ENCODE results near the gene DCAF6.

The DCAF6 gene

GRCh38 chr1:168050307-168050706 is 113.8 kb downstream of the DCAF6 start:
- Histone ChIP-seq H3K4me3 (replicated peaks; ENCODE audit: insufficient read depth, low read length) (no peak overlapping the region), H3K27me3 (ENCODE audit: insufficient read depth, poor library complexity, severe bottlenecking) (no peaks in the 10 kb centered on the region), H3K27ac (replicated peaks) (no peak overlapping the region)
- TF ChIP-seq GABPA (IDR thresholded peaks at IDR 0.05; ENCODE audit: low read depth), result no peak
- TF ChIP-seq SPI1 (IDR thresholded peaks at IDR 0.05; ENCODE audit: borderline replicate concordance, low read depth), result no peak
- TF ChIP-seq CTCF (IDR thresholded peaks at IDR 0.05; ENCODE audit: insufficient read depth, low read length), result no peak
- no peak for TF ChIP-seq POLR2AphosphoS5 (IDR thresholded peaks at IDR 0.05; ENCODE audit: low read depth)
- no peak for TF ChIP-seq REST (IDR thresholded peaks at IDR 0.05; ENCODE audit: insufficient replicate concordance, low read depth)
- DNase-seq (ENCODE audit: low read depth in 1 of 2, low spot score in 1 of 2), result no peak

GRCh38 chr1:168050880-168051279 is 114.4 kb downstream of the DCAF6 start:
- no peak for DNase-seq (ENCODE audit: low read depth in 1 of 2, low spot score in 1 of 2)
- no peaks in the 10 kb centered on the region for H3K27me3 ChIP-seq (ENCODE audit: insufficient read depth, poor library complexity, severe bottlenecking)
- H3K4me3 ChIP-seq (replicated peaks; ENCODE audit: insufficient read depth, low read length), result no peak overlapping the region
- TF ChIP-seq SPI1 (IDR thresholded peaks at IDR 0.05; ENCODE audit: borderline replicate concordance, low read depth) (no peak), REST (IDR thresholded peaks at IDR 0.05; ENCODE audit: insufficient replicate concordance, low read depth) (no peak), GABPA (IDR thresholded peaks at IDR 0.05; ENCODE audit: low read depth) (no peak), POLR2AphosphoS5 (IDR thresholded peaks at IDR 0.05; ENCODE audit: low read depth) (no peak)
- no peak overlapping the region for H3K27ac ChIP-seq (replicated peaks)

GRCh38 chr1:168053681-168054080 is 117.2 kb downstream of the DCAF6 start:
- H3K4me3 ChIP-seq (replicated peaks; ENCODE audit: insufficient read depth, low read length), result no peak overlapping the region
- H3K27me3 ChIP-seq (ENCODE audit: insufficient read depth, poor library complexity, severe bottlenecking), result no peaks in the 10 kb centered on the region
- TF ChIP-seq SPI1 (IDR thresholded peaks at IDR 0.05; ENCODE audit: borderline replicate concordance, low read depth), result no peak
- TF ChIP-seq CTCF (IDR thresholded peaks at IDR 0.05; ENCODE audit: insufficient read depth, low read length), result no peak
- TF ChIP-seq REST (IDR thresholded peaks at IDR 0.05; ENCODE audit: insufficient replicate concordance, low read depth), result no peak
- no peak for TF ChIP-seq GABPA (IDR thresholded peaks at IDR 0.05; ENCODE audit: low read depth)
- no peak for TF ChIP-seq POLR2AphosphoS5 (IDR thresholded peaks at IDR 0.05; ENCODE audit: low read depth)
- H3K27ac ChIP-seq (replicated peaks), result peak overlapping the region; percentile 38
- peak in 1 of 2 experiments; percentile 10 for DNase-seq (ENCODE audit: low read depth in 1 of 2, low spot score in 1 of 2)
